ENCODE measurements around the gene TMEM72. TPM values are rescaled to one million over a fixed set of nuclear protein-coding genes. Genes with fewer than 3 reads are reported as not detected.

The TMEM72 gene
- total and polyA plus RNA-seq, 2 of the 13 experiments (the other 11 are each of a cell fraction or from before 2014, with no cell fraction given), result 0.04 TPM; not detected in 1

GRCh38 chr10:44935201-44935965, 24.2 kb downstream of the TMEM72 start (continued):
- TF ChIP-seq GRHL1 (CRISPR knock-in tag; conservative IDR thresholded peaks at IDR 0.05), result no peak
- 0 out of 2 replicates have a peak, but pooled peaks have one; percentile 36 for TF ChIP-seq MXD4 (CRISPR knock-in tag; IDR thresholded peaks at IDR 0.05)
- TF ChIP-seq ZNF136 (CRISPR knock-in tag; IDR thresholded peaks at IDR 0.05; ENCODE audit: low read depth), result peak; percentile 67; the same call in 1 of the 2 replicates
- TF ChIP-seq LRRFIP1 (CRISPR knock-in tag; conservative IDR thresholded peaks at IDR 0.05), result no peak
- peak; percentile 47; the same call in 1 of the 2 replicates for TF ChIP-seq PRDM10 (CRISPR knock-in tag; IDR thresholded peaks at IDR 0.05; ENCODE audit: low read depth)
- TF ChIP-seq REPIN1 (CRISPR knock-in tag; IDR thresholded peaks at IDR 0.05; ENCODE audit: borderline replicate concordance, low read depth), result 0 out of 2 replicates have a peak, but pooled peaks have one; percentile 48
- peak; percentile 57; the same call in 1 of the 2 replicates for TF ChIP-seq POGZ (CRISPR knock-in tag; IDR thresholded peaks at IDR 0.05)
- no peak for TF ChIP-seq EHMT2 (IDR thresholded peaks at IDR 0.05; ENCODE audit: borderline replicate concordance, low read depth, low read length)
- no peak for TF ChIP-seq ZNF20 (CRISPR knock-in tag; IDR thresholded peaks at IDR 0.05)
- peak; percentile 58; the same call in 1 of the 2 replicates for TF ChIP-seq SALL2 (CRISPR knock-in tag; IDR thresholded peaks at IDR 0.05)
- TF ChIP-seq GTF3A (CRISPR knock-in tag; conservative IDR thresholded peaks at IDR 0.05), result no peak
- TF ChIP-seq RFXAP (CRISPR knock-in tag; IDR thresholded peaks at IDR 0.05; ENCODE audit: borderline replicate concordance), result peak; percentile 53; the same call in 1 of the 2 replicates
- peak; percentile 89 for TF ChIP-seq SRY (CRISPR knock-in tag; IDR thresholded peaks at IDR 0.05)
- TF ChIP-seq TARDBP (CRISPR knock-in tag; IDR thresholded peaks at IDR 0.05), result peak; percentile 56; the same call in 1 of the 2 replicates
- TF ChIP-seq ARHGAP35 (CRISPR knock-in tag; IDR thresholded peaks at IDR 0.05; ENCODE audit: borderline replicate concordance), result no peak
- no peak for TF ChIP-seq TCF12 (IDR thresholded peaks at IDR 0.05)
- no peak for TF ChIP-seq TCF12 (CRISPR knock-in tag; IDR thresholded peaks at IDR 0.05)
- peak; percentile 93; the same call in 1 of the 2 replicates for TF ChIP-seq ZNF232 (CRISPR knock-in tag; IDR thresholded peaks at IDR 0.05; ENCODE audit: borderline replicate concordance)
- TF ChIP-seq GPN1 (CRISPR knock-in tag; IDR thresholded peaks at IDR 0.05; ENCODE audit: borderline replicate concordance), result no peak
- TF ChIP-seq SMYD3 (CRISPR knock-in tag; IDR thresholded peaks at IDR 0.05), result peak; percentile 93
